Rectal smooth muscle tissue (tissue), 1 donor: Measurements from ENCODE around the gene AGPAT3.
A peak's percentile ranks its signal among the peaks of the same experiment; 100 is the strongest.

Experiments
- H3K27ac ChIP-seq: one replicate; pipeline ENCODE4 v1.7.0; 2013; ENCODE audit warnings: low read depth, low read length, inconsistent platforms
- H3K27me3 ChIP-seq: one replicate; pipeline ENCODE4 v1.7.0; 2013; ENCODE audit warnings: low read length; ENCODE audit not compliant: control insufficient read depth, insufficient read depth
- H3K36me3 ChIP-seq: one replicate; pipeline ENCODE4 v1.7.0; 2013; ENCODE audit warnings: low read length; ENCODE audit not compliant: control insufficient read depth, insufficient read depth
- H3K4me1 ChIP-seq: one replicate; pipeline ENCODE4 v1.7.0; 2013; ENCODE audit warnings: low read length; ENCODE audit not compliant: control insufficient read depth, insufficient read depth
- H3K4me3 ChIP-seq: one replicate; pipeline ENCODE4 v1.7.0; 2013; ENCODE audit warnings: low read length
- H3K9ac ChIP-seq: one replicate; pipeline ENCODE4 v1.7.0; 2013; ENCODE audit warnings: low read length

AGPAT3 gene

DNA sequence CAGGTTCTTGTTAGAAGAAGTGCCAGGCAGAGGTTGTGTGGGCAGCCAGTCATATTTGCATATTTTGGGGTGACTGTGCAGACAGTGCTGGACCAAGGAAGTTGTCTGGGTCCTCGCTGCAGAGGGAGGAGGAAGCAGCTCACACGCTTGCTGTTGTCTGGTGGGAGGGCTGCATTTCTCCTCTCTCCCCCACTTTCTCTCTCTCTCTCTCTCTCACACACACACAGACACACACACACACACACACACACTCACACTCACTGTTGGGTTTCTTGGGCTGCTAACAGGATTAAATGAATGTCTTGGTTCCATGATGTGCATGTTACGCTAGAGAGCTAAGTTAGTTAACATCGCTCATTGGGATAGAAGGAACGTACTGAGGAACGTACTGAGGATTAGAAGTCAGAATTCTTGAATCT is 72.9 kb downstream of the AGPAT3 start:
- Histone ChIP-seq H3K27ac (no peak overlapping the region), H3K4me3 (no peak overlapping the region), H3K27me3 (no peaks in the 10 kb centered on the region), H3K36me3 (no peaks in the 10 kb centered on the region), H3K4me1 (peaks cover 4% of the 10 kb centered on the region), H3K9ac (no peak overlapping the region)

DNA sequence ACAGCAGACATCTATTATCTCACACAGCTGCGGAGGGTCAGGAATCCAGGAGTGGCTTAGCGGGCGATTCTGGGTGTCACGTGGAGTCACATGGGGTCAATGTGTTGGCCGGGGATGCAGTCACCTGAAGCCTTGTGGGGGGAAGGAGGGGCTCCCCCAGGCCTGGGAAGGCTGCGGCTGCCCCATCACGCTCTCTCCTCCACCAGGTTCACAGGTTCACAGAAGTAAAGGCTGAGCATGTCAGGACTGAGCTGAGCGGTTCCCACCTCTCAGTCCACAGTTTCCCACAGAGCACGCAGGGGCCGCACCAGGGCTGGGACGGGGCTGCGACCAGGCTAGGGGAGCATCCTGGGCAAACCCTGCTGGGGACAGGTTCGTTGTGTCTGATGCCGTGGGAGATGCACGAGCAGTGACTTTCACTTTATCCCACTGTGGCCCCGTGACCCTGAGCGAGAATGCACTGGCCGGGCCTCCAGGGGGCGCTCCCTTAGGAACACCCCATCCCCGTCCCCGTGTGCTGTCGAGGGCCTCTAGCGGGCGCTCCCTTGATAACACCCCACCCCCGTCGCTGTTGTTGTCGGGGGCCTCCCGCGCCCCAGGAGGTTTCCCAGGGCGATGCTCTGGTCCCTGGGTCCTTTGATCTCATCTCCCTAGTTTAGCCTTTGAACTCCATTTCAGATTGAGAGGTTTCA is 73.9 kb downstream of the AGPAT3 start:
- Histone ChIP-seq H3K9ac (no peak overlapping the region), H3K4me1 (peaks cover 4% of the 10 kb centered on the region), H3K36me3 (no peaks in the 10 kb centered on the region), H3K4me3 (peak overlapping the region; percentile 75), H3K27me3 (no peaks in the 10 kb centered on the region), H3K27ac (no peak overlapping the region)

- Histone ChIP-seq H3K27ac (no peak overlapping the region), H3K4me3 (no peak overlapping the region), H3K9ac (no peak overlapping the region), H3K4me1 (peaks cover 4% of the 10 kb centered on the region), H3K36me3 (no peaks in the 10 kb centered on the region), H3K27me3 (no peaks in the 10 kb centered on the region)
These were observed 74.7 kb downstream of the AGPAT3 start for GRCh38 chr21:43939443-43940328.

DNA sequence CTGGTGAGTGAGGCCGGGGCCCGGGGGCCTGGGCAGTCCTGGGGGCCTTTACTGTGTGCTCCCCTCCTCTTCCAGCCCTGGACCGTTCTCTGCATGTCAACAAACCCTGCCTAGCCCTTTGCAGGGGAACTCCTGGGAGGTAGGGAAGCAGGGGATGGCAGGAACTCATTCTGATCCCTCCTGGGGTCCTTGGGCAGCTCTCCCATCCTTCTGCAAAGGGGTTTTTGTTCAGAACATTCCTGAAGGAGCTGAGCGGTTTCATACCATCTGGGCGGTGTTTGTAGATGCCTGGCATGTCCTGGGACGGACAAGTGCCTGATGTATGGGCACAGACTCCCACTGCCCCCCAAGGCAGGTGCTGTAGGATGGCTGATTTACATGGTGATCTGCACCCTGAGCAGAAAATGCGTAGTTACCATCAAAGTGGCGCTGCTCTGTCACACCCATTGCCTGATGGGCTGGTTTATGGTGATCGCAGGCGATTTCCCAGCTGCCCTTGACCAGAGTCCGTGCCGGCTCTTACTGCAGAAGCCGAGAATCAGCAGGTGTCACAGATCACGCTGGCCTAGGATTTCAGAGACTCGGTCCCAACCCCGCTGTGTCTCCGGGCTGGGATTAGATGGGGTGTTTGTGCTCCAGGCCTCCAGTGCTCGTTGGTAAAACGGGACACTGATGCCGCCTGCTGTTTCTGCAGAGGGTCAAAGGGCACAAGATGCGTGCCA is 75.5 kb downstream of the AGPAT3 start:
- H3K36me3 ChIP-seq, result no peaks in the 10 kb centered on the region
- no peaks in the 10 kb centered on the region for H3K27me3 ChIP-seq
- peaks cover 4% of the 10 kb centered on the region for H3K4me1 ChIP-seq
- H3K4me3 ChIP-seq, result no peak overlapping the region
- no peak overlapping the region for H3K27ac ChIP-seq
- no peak overlapping the region for H3K9ac ChIP-seq

- Histone ChIP-seq H3K36me3 (no peaks in the 10 kb centered on the region), H3K27me3 (no peaks in the 10 kb centered on the region), H3K4me1 (no peaks in the 10 kb centered on the region), H3K9ac (no peak overlapping the region), H3K4me3 (no peak overlapping the region), H3K27ac (no peak overlapping the region)
These were observed 77.2 kb downstream of the AGPAT3 start for GRCh38 chr21:43942201-43942600.

GRCh38 chr21:43942621-43943020 is 77.6 kb downstream of the AGPAT3 start:
- H3K9ac ChIP-seq, result no peak overlapping the region
- no peak overlapping the region for H3K4me3 ChIP-seq
- H3K4me1 ChIP-seq, result no peaks in the 10 kb centered on the region
- H3K36me3 ChIP-seq, result no peaks in the 10 kb centered on the region
- H3K27ac ChIP-seq, result no peak overlapping the region
- no peaks in the 10 kb centered on the region for H3K27me3 ChIP-seq

GRCh38 chr21:43943512-43944077 is 78.6 kb downstream of the AGPAT3 start:
- Histone ChIP-seq H3K27me3 (no peaks in the 10 kb centered on the region), H3K9ac (no peak overlapping the region), H3K27ac (no peak overlapping the region), H3K36me3 (no peaks in the 10 kb centered on the region), H3K4me3 (no peak overlapping the region), H3K4me1 (no peaks in the 10 kb centered on the region)

DNA sequence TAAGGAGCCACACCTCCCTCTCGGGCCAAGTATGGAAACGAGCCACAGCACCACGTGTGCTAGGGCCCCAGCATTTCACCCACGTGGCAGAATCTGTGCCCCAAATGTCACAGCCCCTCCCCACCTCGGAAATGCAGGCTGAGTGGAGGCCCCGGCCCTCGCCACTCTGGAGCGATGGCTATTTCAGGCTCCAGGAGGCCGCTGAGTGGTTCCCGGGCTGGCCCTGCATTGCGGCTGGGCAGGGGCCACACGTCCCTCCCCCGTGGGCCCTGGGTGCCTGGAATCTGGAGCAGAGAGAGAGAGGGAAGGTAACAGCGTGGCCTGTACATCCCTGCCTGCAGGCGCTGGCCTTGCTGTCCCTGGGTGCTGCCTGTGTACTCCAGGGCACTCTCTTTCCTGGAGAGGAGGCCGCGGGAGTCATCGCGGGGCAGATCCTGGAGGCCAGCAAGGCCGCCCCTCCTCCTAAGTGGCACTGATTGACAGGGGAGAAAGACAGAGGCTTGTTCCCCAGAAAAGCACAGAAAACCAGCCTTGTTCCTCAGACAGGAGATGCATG is 79.1 kb downstream of the AGPAT3 start:
- H3K9ac ChIP-seq, result no peak overlapping the region
- no peaks in the 10 kb centered on the region for H3K27me3 ChIP-seq
- H3K4me3 ChIP-seq, result no peak overlapping the region
- no peaks in the 10 kb centered on the region for H3K4me1 ChIP-seq
- no peak overlapping the region for H3K27ac ChIP-seq
- H3K36me3 ChIP-seq, result no peaks in the 10 kb centered on the region

DNA sequence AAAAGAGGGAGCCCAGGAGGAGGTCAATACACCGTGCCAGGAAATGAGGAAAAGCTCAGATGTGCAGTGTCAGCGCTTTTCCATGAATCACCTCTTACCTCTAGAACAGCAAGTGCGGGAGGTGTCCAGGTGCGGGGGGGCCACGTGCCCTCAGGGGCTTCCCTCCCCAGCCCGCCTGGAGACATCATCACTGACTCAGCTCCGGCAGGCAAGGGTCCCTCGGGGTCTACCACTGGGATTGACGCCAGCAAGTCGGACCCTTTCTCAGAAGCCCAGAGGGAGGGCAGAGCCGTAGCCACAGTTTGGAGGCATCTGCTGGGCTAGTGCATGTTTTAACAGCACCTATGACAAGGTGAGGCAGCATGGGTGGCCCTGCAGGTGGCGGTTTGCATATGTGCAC is 79.7 kb downstream of the AGPAT3 start:
- no peaks in the 10 kb centered on the region for H3K36me3 ChIP-seq

GRCh38 chr21:43948740-43949498 is 83.9 kb downstream of the AGPAT3 start:
- Histone ChIP-seq H3K4me1 (no peaks in the 10 kb centered on the region), H3K27me3 (no peaks in the 10 kb centered on the region), H3K9ac (no peak overlapping the region), H3K27ac (no peak overlapping the region), H3K36me3 (no peaks in the 10 kb centered on the region), H3K4me3 (no peak overlapping the region)

More for the DNA sequence above, 79.7 kb downstream of the AGPAT3 start:
- no peak overlapping the region for H3K9ac ChIP-seq
- H3K4me3 ChIP-seq, result no peak overlapping the region
- no peaks in the 10 kb centered on the region for H3K27me3 ChIP-seq
- H3K27ac ChIP-seq, result no peak overlapping the region
- no peaks in the 10 kb centered on the region for H3K4me1 ChIP-seq

- Histone ChIP-seq H3K9ac (no peak overlapping the region), H3K27me3 (no peaks in the 10 kb centered on the region), H3K4me3 (no peak overlapping the region), H3K36me3 (no peaks in the 10 kb centered on the region), H3K27ac (no peak overlapping the region), H3K4me1 (no peaks in the 10 kb centered on the region)
These were observed 84.6 kb downstream of the AGPAT3 start for GRCh38 chr21:43949499-43950208.
